HCT116 (cell line): ENCODE measurements around the gene ENKD1. TPM values are rescaled to one million over a fixed set of nuclear protein-coding genes. Genes with fewer than 3 reads are reported as not detected.

ENCODE experiments used
- ATAC-seq: fragments of 200-7000 bp; cut with Tn5 transposase; 2 replicates; pipeline ENCODE4 v1.9.1; 2020; ENCODE audit warnings: mild to moderate bottlenecking, moderate library complexity
- BruUV-seq: library from RNA; stranded (reverse); fragments of 400-500 nt; replicated peaks from 2 replicates; lab custom pipeline; 2021; lab: Mats Ljungman, UMichigan
- CTCF ChIA-PET: fragments of 300-600 bp; sonication (Branson Sonifier 250); formaldehyde crosslinking; loops from one replicate; lab custom pipeline; 2021; ENCODE audit warnings: antibody characterized with exemption; lab: Charles Lee
- POLR2A ChIA-PET: fragments of 300-600, 350-600 bp; sonication (Branson Sonifier 250); formaldehyde crosslinking; loops from one replicate; lab custom pipeline; 2021; ENCODE audit warnings: antibody characterized with exemption; lab: Charles Lee
- RAD21 ChIA-PET, 2 experiments: fragments of 300-600 bp; sonication (Branson Sonifier 250); formaldehyde crosslinking; loops; one replicate each; lab custom pipeline; 2023; ENCODE audit warnings: low total read pairs in 2 of 2; ENCODE audit not compliant: uncharacterized antibody in 2 of 2, unreplicated experiment in 2 of 2, low non-redundant PET in 1 of 2; lab: Charles Lee
- DNase-seq: peaks from one replicate; pipeline ENCODE4 v3.0.0-alpha.2; 2010; ENCODE audit warnings: low read depth, low spot score
- H2AFZ ChIP-seq: fragments of 200-600 bp; shearing (Covaris generic), sonication (generic); 2 replicates; pipeline ENCODE4 v1.6.1; 2017; ENCODE audit warnings: low read depth, mixed run types, mixed read lengths, antibody characterized with exemption, low read length; ENCODE audit not compliant: poor library complexity, severe bottlenecking
- H3K27ac ChIP-seq: 2 replicates; pipeline ENCODE4 v1.5.1; 2012; ENCODE audit warnings: low read depth, low read length
- H3K27me3 ChIP-seq: fragments of 200-600 bp; sonication (generic); 2 replicates; pipeline ENCODE4 v1.6.1; 2016; ENCODE audit warnings: mixed run types, low read length, mixed read lengths; ENCODE audit not compliant: insufficient read depth
- H3K36me3 ChIP-seq, 2 experiments: fragments of 200-500 bp in 1 of 2; fragments of 200-600 bp in 1 of 2; sonication (Bioruptor generic) in 1 of 2; sonication (generic) in 1 of 2; 2 replicates each; pipeline versions ENCODE4 v1.5.1 to v1.6.1; 2014 to 2016; ENCODE audit warnings: low read length in 2 of 2, inconsistent platforms in 1 of 2, mixed read lengths in 1 of 2, mixed run types in 1 of 2; ENCODE audit not compliant: insufficient read depth in 2 of 2, control insufficient read depth in 1 of 2
- H3K4me1 ChIP-seq, 2 experiments: fragments of 200-600 bp in 1 of 2; sonication (generic) in 1 of 2; 2 replicates each; pipeline versions ENCODE4 v1.5.1 to v1.6.1; 2012 to 2017; ENCODE audit warnings: low read length in 2 of 2, inconsistent platforms in 1 of 2, mild to moderate bottlenecking in 1 of 2, mixed read lengths in 1 of 2, mixed run types in 1 of 2, moderate library complexity in 1 of 2; ENCODE audit not compliant: insufficient read depth in 2 of 2, control insufficient read depth in 1 of 2
- H3K4me2 ChIP-seq: fragments of 200-600 bp; sonication (generic); 2 replicates; pipeline ENCODE4 v1.6.1; 2017; ENCODE audit warnings: mixed run types, low read length, mixed read lengths
- H3K4me3 ChIP-seq, 2 experiments: fragments of 200-600 bp in 1 of 2; sonication (generic) in 1 of 2; replicated peaks in 1 of 2; 2 replicates each; pipeline ENCODE4 v1.5.1; 2011 to 2016; ENCODE audit warnings: low read length in 2 of 2, control low read depth in 1 of 2, low read depth in 1 of 2, mild to moderate bottlenecking in 1 of 2, mixed read lengths in 1 of 2, mixed run types in 1 of 2
- H3K79me2 ChIP-seq: fragments of 200-600 bp; sonication (generic); 2 replicates; pipeline ENCODE4 v1.6.1; 2017; ENCODE audit warnings: mild to moderate bottlenecking, mixed run types, low read length, moderate library complexity, mixed read lengths; ENCODE audit not compliant: insufficient read depth
- H3K9ac ChIP-seq: fragments of 200-600 bp; sonication (generic); 2 replicates; pipeline ENCODE4 v1.6.1; 2016; ENCODE audit warnings: low read length, mixed read lengths
- H3K9me2 ChIP-seq: fragments of 200-600 bp; sonication (generic), shearing (Covaris generic); 2 replicates; pipeline ENCODE4 v1.6.1; 2017; ENCODE audit warnings: mixed run types, mild to moderate bottlenecking, moderate library complexity; ENCODE audit not compliant: insufficient read depth
- H3K9me3 ChIP-seq, 2 experiments: fragments of 200-500 bp in 1 of 2; fragments of 200-600 bp in 1 of 2; sonication (Bioruptor generic) in 1 of 2; sonication (generic) in 1 of 2; 2 replicates each; pipeline ENCODE4 v1.6.1; 2014 to 2017; ENCODE audit warnings: low read length in 2 of 2, mixed read lengths in 2 of 2, inconsistent platforms in 1 of 2, low read depth in 1 of 2, mild to moderate bottlenecking in 1 of 2, mixed run types in 1 of 2, moderate library complexity in 1 of 2; ENCODE audit not compliant: control insufficient read depth in 1 of 2, insufficient read depth in 1 of 2
- H4K20me1 ChIP-seq: fragments of 200-600 bp; sonication (generic), shearing (Covaris generic); 2 replicates; pipeline ENCODE4 v1.6.1; 2017; ENCODE audit warnings: mixed run types, mild to moderate bottlenecking, moderate library complexity; ENCODE audit not compliant: insufficient read depth
- CBX3 ChIP-seq: IDR thresholded peaks from 2 replicates; pipeline ENCODE4 v1.6.1; 2012; ENCODE audit warnings: low read depth
- TCF7L2 ChIP-seq: IDR thresholded peaks from 2 replicates; pipeline ENCODE4 v1.7.0; 2011; ENCODE audit warnings: borderline replicate concordance, inconsistent platforms; ENCODE audit not compliant: insufficient read depth, insufficient read length; ENCODE audit errors: extremely low read depth
- intact Hi-C: fragments of 100-400 bp; cut with micrococcal nuclease; formaldehyde crosslinking; loops from 2 replicates; pipeline ENCODE4 v1.10.0; 2022
- total RNA-seq: library from RNA; stranded (reverse); gene quantifications from one replicate; pipeline ENCODE4 v1.2.1, GENCODE V29; 2021; ENCODE audit not compliant: unreplicated experiment

ENKD1 gene
- total RNA-seq, 1 experiment from 2014 or later, result 16.8 TPM

GRCh38 chr16:67701420-67701819 is 34.9 kb upstream of the ENKD1 start:
- no peak overlapping the region for H2AFZ ChIP-seq
- no peaks in the 10 kb centered on the region for H3K4me1 ChIP-seq
- H3K36me3 ChIP-seq, result no peaks in the 10 kb centered on the region
- no peaks in the 10 kb centered on the region for H4K20me1 ChIP-seq
- POLR2A ChIA-PET, result no interaction called here
- H3K27me3 ChIP-seq, result no peaks in the 10 kb centered on the region
- no peaks in the 10 kb centered on the region for H3K9me2 ChIP-seq
- RAD21 ChIA-PET, result no interaction called here
- intact Hi-C loops, result no loop called here
- peaks cover 0 to 5% of the 10 kb centered on the region in 2 experiments; a peak in 1 of 4 replicates for H3K9me3 ChIP-seq
- no TSS peak for BruUV-seq
- no peak overlapping the region for H3K4me2 ChIP-seq
- no peak overlapping the region for H3K9ac ChIP-seq
- peaks cover 45% of the 10 kb centered on the region for H3K79me2 ChIP-seq
- DNase-seq (no peak), ATAC-seq (no peak)
- no peak for TF ChIP-seq CBX3
- H3K4me3 ChIP-seq, result no peak overlapping the region
- no peak overlapping the region for H3K27ac ChIP-seq
- CTCF ChIA-PET, result no interaction called here

GRCh38 chr16:67699265-67699664 is 32.7 kb upstream of the ENKD1 start:
- CTCF ChIA-PET, result no interaction called here
- BruUV-seq, result no TSS peak
- no peaks in the 10 kb centered on the region for H3K4me1 ChIP-seq

More at GRCh38 chr16:67699265-67699664, 32.7 kb upstream of the ENKD1 start:
- RAD21 ChIA-PET, result interaction anchor here in 1 of 2 experiments (0.6 kb wide), 1 partner anchor 142 kb away, joined by 4 read pairs; no protein-coding TSS in a partner anchor
- no peaks in the 10 kb centered on the region for H3K9me2 ChIP-seq
- no peak overlapping the region for H2AFZ ChIP-seq
- intact Hi-C loops, result no loop called here
- no peak for TF ChIP-seq TCF7L2
- peaks cover 0 to 5% of the 10 kb centered on the region in 2 experiments; a peak in 1 of 4 replicates for H3K9me3 ChIP-seq
- peaks cover 34% of the 10 kb centered on the region for H3K79me2 ChIP-seq
- no peaks in the 10 kb centered on the region for H3K27me3 ChIP-seq
- no peak for DNase-seq
- H3K36me3 ChIP-seq, result no peaks in the 10 kb centered on the region
- H3K9ac ChIP-seq, result no peak overlapping the region
- POLR2A ChIA-PET, result no interaction called here
- no peak overlapping the region for H3K4me3 ChIP-seq
- H3K4me2 ChIP-seq, result no peak overlapping the region
- no peaks in the 10 kb centered on the region for H4K20me1 ChIP-seq
- no peak for ATAC-seq
- no peak overlapping the region for H3K27ac ChIP-seq
